ENCODE results near the gene PARP8.
A peak's percentile ranks its signal among the peaks of the same experiment; 100 is the strongest.
"Not testable (repeated sequence)": the region's sequence is repeated elsewhere in the genome, so short reads cannot be mapped to it uniquely, and the experiment has no call there.

The PARP8 gene

DNA sequence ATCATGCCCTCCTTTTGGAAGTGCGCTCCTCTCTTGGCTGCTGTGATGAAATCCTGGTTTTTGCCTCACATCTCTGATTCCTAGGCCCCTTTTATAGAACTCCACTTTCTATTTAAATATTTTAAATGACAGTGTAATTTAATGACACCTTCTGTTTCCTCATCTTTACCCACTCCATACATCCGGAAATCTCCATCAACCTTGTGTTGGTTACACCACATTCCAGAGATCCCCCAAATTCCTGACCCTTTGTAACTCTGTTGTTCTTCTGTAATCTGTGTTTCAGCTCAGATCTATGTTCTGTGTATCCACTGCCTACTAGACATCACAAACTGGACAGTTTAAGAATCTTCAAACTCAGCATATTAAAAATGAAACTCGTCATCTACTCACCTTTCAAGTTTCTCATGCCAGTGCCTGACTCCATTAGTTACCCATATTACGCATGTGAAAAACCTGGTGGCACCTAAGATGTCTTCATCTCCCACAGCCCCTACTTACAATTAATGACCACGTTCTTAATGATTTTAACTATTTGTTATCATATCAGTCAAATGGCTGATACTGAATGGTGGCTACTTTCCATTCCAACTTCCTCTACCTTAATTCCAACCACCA lies 25.1 kb downstream of the PARP8 start:
- no peaks in the 10 kb centered on the region for H3K9me3 ChIP-seq
- H3K4me3 ChIP-seq (ENCODE audit: low read depth in 1 of 2, low read length in 1 of 2), result no peak overlapping the region

DNA sequence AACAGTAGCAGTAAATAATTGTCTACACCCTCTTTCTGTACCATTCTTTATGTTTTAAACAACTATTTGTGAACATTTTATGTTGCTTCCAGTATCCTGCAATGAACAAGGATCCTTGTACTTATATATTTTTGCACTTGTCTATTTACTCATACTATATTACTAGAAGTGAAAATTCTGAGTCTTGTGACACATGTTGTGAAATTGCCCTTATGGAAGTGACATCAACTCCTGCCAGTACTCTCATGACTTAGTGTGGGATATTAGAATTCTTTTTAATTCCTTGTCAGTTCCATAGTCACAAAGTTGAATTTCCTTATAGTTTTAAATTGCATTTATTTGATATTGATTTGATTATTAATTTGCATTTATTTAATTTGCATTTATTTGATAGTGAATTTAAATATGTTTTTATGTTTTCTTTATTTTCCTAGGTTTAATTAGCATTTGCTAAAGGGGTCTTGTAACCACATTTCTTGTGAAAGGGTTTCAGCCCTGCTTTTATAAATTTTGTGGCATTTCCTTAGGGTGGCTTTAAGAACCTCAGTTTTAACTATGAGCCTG lies 27.7 kb downstream of the PARP8 start:
- H3K27me3 ChIP-seq, result no peaks in the 10 kb centered on the region
- peak overlapping the region; percentile 64 for H3K27ac ChIP-seq
- H3K4me3 ChIP-seq (ENCODE audit: low read depth in 1 of 2, low read length in 1 of 2), result no peak overlapping the region
- H3K4me1 ChIP-seq (ENCODE audit: control insufficient read depth in 1 of 2, insufficient read depth in 1 of 2, low read depth in 1 of 2, low read length in 1 of 2), result peaks cover 31 to 44% of the 10 kb centered on the region in 2 experiments
- peaks cover 7% of the 10 kb centered on the region for H3K36me3 ChIP-seq
- TF ChIP-seq, protein P1, sequence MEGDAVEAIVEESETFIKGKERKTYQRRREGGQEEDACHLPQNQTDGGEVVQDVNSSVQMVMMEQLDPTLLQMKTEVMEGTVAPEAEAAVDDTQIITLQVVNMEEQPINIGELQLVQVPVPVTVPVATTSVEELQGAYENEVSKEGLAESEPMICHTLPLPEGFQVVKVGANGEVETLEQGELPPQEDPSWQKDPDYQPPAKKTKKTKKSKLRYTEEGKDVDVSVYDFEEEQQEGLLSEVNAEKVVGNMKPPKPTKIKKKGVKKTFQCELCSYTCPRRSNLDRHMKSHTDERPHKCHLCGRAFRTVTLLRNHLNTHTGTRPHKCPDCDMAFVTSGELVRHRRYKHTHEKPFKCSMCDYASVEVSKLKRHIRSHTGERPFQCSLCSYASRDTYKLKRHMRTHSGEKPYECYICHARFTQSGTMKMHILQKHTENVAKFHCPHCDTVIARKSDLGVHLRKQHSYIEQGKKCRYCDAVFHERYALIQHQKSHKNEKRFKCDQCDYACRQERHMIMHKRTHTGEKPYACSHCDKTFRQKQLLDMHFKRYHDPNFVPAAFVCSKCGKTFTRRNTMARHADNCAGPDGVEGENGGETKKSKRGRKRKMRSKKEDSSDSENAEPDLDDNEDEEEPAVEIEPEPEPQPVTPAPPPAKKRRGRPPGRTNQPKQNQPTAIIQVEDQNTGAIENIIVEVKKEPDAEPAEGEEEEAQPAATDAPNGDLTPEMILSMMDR (IDR thresholded peaks at IDR 0.05), result no peak
- no peaks in the 10 kb centered on the region for H3K9me3 ChIP-seq

More for the DNA sequence above, 25.1 kb downstream of the PARP8 start:
- TF ChIP-seq, protein P1 (IDR thresholded peaks at IDR 0.05), result no peak
- Histone ChIP-seq H3K27me3 (no peaks in the 10 kb centered on the region), H3K4me1 (ENCODE audit: control insufficient read depth in 1 of 2, insufficient read depth in 1 of 2, low read depth in 1 of 2, low read length in 1 of 2) (peaks cover 37 to 52% of the 10 kb centered on the region in 2 experiments), H3K27ac (peak overlapping the region; percentile 61), H3K36me3 (peaks cover 7% of the 10 kb centered on the region)

DNA sequence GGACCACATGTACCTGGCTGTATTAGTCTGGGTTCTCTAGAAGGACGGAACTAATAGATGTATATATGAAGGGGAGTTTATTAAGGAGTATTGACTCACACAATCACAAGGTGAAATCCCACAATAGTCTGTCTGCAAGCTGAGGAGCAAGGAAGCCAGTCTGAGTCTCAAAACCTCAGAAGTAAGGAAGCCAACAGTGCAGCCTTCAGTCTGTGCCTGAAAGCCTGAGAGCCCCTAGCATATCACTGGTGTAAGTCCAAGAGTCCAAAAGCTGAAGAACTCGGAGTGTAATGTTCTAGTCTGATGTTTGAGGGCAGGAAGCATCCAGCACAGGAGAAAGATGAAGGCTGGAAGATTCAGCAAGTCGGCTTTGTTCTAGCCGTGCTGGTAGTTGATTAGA lies 28.2 kb downstream of the PARP8 start:
- Histone ChIP-seq H3K27ac (peak overlapping the region; percentile 64), H3K4me1 (ENCODE audit: control insufficient read depth in 1 of 2, insufficient read depth in 1 of 2, low read depth in 1 of 2, low read length in 1 of 2) (peaks cover 31 to 42% of the 10 kb centered on the region in 2 experiments)
- not testable (repeated sequence) for H3K36me3 ChIP-seq; H3K9me3 ChIP-seq; H3K4me3 ChIP-seq (ENCODE audit: low read depth in 1 of 2, low read length in 1 of 2); H3K27me3 ChIP-seq

DNA sequence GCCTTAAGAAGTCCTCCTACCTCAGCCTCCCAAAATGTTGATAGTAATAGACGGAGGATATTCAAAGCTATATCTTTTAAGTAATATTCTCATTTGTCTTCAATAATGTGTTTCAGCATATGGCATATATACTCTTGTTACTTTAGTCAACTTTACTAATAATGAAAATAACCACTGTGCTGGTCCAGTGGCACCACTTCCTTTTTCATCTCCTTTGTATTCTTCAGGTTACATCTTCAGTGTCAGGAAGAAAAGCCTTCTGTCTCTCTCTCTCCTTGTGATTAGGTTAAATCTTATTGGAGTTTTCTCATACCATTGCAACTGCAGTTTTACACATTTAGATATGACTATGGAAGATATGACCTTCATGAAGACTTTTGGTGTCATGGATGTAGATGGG lies 31.3 kb downstream of the PARP8 start:
- Histone ChIP-seq H3K4me3 (ENCODE audit: low read depth in 1 of 2, low read length in 1 of 2) (no peak overlapping the region), H3K4me1 (ENCODE audit: control insufficient read depth in 1 of 2, insufficient read depth in 1 of 2, low read depth in 1 of 2, low read length in 1 of 2) (peaks cover 24 to 37% of the 10 kb centered on the region in 2 experiments), H3K36me3 (no peaks in the 10 kb centered on the region), H3K27ac (peak overlapping the region; percentile 12), H3K27me3 (no peaks in the 10 kb centered on the region), H3K9me3 (no peaks in the 10 kb centered on the region)
- TF ChIP-seq, protein P1 (IDR thresholded peaks at IDR 0.05), result no peak

DNA sequence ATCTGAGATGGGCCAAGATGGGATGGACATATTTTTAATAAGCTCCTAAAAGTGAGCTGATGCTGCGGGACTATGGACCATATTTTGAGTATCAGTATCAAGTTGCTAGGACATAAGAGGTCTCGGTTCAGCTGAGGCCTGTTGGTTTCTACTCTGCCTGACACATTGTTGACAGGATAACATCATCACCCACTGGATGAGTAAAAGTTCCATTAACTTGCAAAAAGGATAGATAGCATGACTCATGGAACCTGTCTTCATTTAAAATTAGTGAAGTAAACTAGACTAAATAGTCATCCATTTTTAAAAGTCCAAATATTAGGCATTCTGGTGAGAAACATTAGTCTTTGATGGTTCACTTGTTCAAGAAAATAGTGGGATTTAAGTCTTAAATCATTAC lies 33.3 kb downstream of the PARP8 start:
- peaks cover 6% of the 10 kb centered on the region for H3K36me3 ChIP-seq
- H3K4me3 ChIP-seq (ENCODE audit: low read depth in 1 of 2, low read length in 1 of 2), result no peak overlapping the region
- TF ChIP-seq, protein P1 (IDR thresholded peaks at IDR 0.05), result no peak
- H3K9me3 ChIP-seq, result no peaks in the 10 kb centered on the region
- H3K4me1 ChIP-seq (ENCODE audit: control insufficient read depth in 1 of 2, insufficient read depth in 1 of 2, low read depth in 1 of 2, low read length in 1 of 2), result peaks cover 17 to 30% of the 10 kb centered on the region in 2 experiments
- peak overlapping the region; percentile 40 for H3K27ac ChIP-seq
- no peaks in the 10 kb centered on the region for H3K27me3 ChIP-seq

DNA sequence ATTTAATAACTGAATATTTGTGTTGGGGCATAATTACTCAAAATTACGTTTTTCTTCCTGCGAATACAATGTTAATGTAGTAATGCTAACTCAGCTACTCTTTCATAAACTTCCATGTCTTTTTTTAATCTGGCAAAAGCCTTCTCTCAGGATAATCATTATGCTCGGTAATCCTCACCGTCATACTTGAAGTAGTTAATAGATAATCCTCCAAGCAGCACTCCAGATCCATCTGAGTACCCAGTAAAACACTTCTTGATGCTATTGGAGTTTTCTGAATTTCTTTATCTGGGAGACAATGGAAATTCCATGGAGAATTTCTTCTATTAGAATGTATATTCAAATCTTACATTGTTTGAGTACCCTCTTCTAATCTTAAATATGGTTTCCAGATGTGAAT lies 34.3 kb downstream of the PARP8 start:
- Histone ChIP-seq H3K27ac (no peak overlapping the region), H3K4me3 (ENCODE audit: low read depth in 1 of 2, low read length in 1 of 2) (no peak overlapping the region), H3K4me1 (ENCODE audit: control insufficient read depth in 1 of 2, insufficient read depth in 1 of 2, low read depth in 1 of 2, low read length in 1 of 2) (peaks cover 11 to 24% of the 10 kb centered on the region in 2 experiments), H3K9me3 (no peaks in the 10 kb centered on the region), H3K27me3 (no peaks in the 10 kb centered on the region), H3K36me3 (peaks cover 6% of the 10 kb centered on the region)
- TF ChIP-seq, protein P1 (IDR thresholded peaks at IDR 0.05), result no peak

Measured in neutrophil (primary cell).